ENCODE results near the gene FANCC.

DNA sequence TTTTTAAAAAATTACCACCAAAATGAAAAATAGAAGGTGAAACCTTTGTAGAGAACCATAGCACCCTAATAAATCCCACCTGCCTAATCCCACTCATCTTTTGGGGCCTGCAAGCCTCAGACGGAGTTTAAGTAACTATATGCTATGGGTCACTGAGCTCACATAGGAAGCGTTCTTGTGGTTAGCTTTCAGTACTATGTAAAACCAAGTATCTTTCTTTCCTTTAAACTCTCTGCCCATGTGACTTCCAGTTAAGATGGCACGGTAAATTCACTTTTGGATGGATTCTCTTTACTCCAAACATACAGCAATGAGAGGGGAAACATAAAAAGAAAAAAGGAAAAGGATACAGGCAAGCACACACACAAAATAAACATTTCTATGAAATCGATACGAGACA lies 50.9 kb downstream of the FANCC start:
- TF ChIP-seq, protein P1, sequence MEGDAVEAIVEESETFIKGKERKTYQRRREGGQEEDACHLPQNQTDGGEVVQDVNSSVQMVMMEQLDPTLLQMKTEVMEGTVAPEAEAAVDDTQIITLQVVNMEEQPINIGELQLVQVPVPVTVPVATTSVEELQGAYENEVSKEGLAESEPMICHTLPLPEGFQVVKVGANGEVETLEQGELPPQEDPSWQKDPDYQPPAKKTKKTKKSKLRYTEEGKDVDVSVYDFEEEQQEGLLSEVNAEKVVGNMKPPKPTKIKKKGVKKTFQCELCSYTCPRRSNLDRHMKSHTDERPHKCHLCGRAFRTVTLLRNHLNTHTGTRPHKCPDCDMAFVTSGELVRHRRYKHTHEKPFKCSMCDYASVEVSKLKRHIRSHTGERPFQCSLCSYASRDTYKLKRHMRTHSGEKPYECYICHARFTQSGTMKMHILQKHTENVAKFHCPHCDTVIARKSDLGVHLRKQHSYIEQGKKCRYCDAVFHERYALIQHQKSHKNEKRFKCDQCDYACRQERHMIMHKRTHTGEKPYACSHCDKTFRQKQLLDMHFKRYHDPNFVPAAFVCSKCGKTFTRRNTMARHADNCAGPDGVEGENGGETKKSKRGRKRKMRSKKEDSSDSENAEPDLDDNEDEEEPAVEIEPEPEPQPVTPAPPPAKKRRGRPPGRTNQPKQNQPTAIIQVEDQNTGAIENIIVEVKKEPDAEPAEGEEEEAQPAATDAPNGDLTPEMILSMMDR (IDR thresholded peaks at IDR 0.05; ENCODE audit: borderline replicate concordance, extremely low read depth, low read length, poor library complexity, severe bottlenecking) = no peak
- no peak for TF ChIP-seq EZH2 (IDR thresholded peaks at IDR 0.05; ENCODE audit: borderline replicate concordance, low read depth, low read length, severe bottlenecking)

All from DND-41 (cell line).